Sciatic nerve (tissue), 2 donors: ENCODE measurements around the gene COTL1. TPM values are rescaled to one million over a fixed set of nuclear protein-coding genes. Genes with fewer than 3 reads are reported as not detected.
A peak's percentile ranks its signal among the peaks of the same experiment; 100 is the strongest.

Experiments used
- ATAC-seq: fragments of 200-7000 bp; cut with Tn5 transposase; one replicate; pipeline ENCODE4 v1.9.1; 2020; ENCODE audit warnings: mild to moderate bottlenecking, moderate library complexity
- DNase-seq: peaks from one replicate; pipeline ENCODE4 v3.0.0-alpha.2; 2020; ENCODE audit warnings: low spot score
- intact Hi-C: fragments of 100-400 bp; cut with DNase I; formaldehyde crosslinking; loops from one replicate; pipeline ENCODE4 v1.14.2; 2022
- total RNA-seq: library from RNA; stranded (reverse); fragmentation: NEBNext Ultra II Directional; extraction: Animal tissue kit (Norgen Biotek cat#: 25700); gene quantifications from one replicate; pipeline ENCODE4 v1.2.1, GENCODE V29; 2021
- donor health status: DM: no; HTN: no; CAD: no.
- donor health status: DM: no; HTN: no; CAD: no.

The COTL1 gene
- total RNA-seq, 1 donor from 2014 or later, result 77.9 TPM

- DNase-seq (no peak), ATAC-seq (peak; percentile 31)
- intact Hi-C loops, result loop anchor here (2.0 kb wide), 1 partner anchor 106 kb away; no protein-coding TSS in a partner anchor
These were observed 943 bp upstream of the COTL1 start for GRCh38 chr16:84618581-84619460.

- intact Hi-C loops, result no loop called here
- DNase-seq (peak; percentile 73), ATAC-seq (peak; percentile 3)
These were observed 662 bp downstream of the COTL1 start for GRCh38 chr16:84617041-84617790.

- no peak for DNase-seq
- no peak for ATAC-seq
- intact Hi-C loops, result no loop called here
These were observed 1.4 kb downstream of the COTL1 start for GRCh38 chr16:84616515-84616914.

- intact Hi-C loops, result no loop called here
- ATAC-seq (no peak), DNase-seq (no peak)
These were observed 2.7 kb downstream of the COTL1 start for GRCh38 chr16:84614968-84615813.

- ATAC-seq, result no peak
- intact Hi-C loops, result no loop called here
These were observed 3.3 kb downstream of the COTL1 start for GRCh38 chr16:84614623-84614967.

GRCh38 chr16:84614073-84614459 lies 3.8 kb downstream of the COTL1 start:
- ATAC-seq, result no peak
- intact Hi-C loops, result no loop called here
- DNase-seq, result no peak

More at GRCh38 chr16:84614623-84614967, 3.3 kb downstream of the COTL1 start:
- no peak for DNase-seq

GRCh38 chr16:84613408-84614072 lies 4.3 kb downstream of the COTL1 start:
- no peak for ATAC-seq
- intact Hi-C loops, result no loop called here
- no peak for DNase-seq

- intact Hi-C loops, result no loop called here
- ATAC-seq, result no peak
- DNase-seq, result no peak
These were observed 5.2 kb downstream of the COTL1 start for GRCh38 chr16:84612686-84613085.

- ATAC-seq (peak; percentile 35), DNase-seq (no peak)
- intact Hi-C loops, result no loop called here
These were observed 6.8 kb downstream of the COTL1 start for GRCh38 chr16:84611041-84611440.

- ATAC-seq (no peak), DNase-seq (no peak)
- intact Hi-C loops, result no loop called here
These were observed 7.5 kb downstream of the COTL1 start for GRCh38 chr16:84610376-84610775.

GRCh38 chr16:84609563-84610177 lies 8.2 kb downstream of the COTL1 start:
- ATAC-seq (no peak), DNase-seq (no peak)
- intact Hi-C loops, result no loop called here

GRCh38 chr16:84608282-84608681 lies 9.6 kb downstream of the COTL1 start:
- ATAC-seq (no peak), DNase-seq (no peak)
- intact Hi-C loops, result no loop called here

- ATAC-seq (no peak), DNase-seq (no peak)
- intact Hi-C loops, result no loop called here
These were observed 10.2 kb downstream of the COTL1 start for GRCh38 chr16:84607694-84608093.

GRCh38 chr16:84607061-84607460 lies 10.8 kb downstream of the COTL1 start:
- intact Hi-C loops, result no loop called here
- ATAC-seq (no peak), DNase-seq (no peak)

- intact Hi-C loops, result no loop called here
- DNase-seq, result no peak
- ATAC-seq, result no peak
These were observed 11.6 kb downstream of the COTL1 start for GRCh38 chr16:84606081-84606875.

- ATAC-seq (no peak), DNase-seq (no peak)
- intact Hi-C loops, result no loop called here
These were observed 12.5 kb downstream of the COTL1 start for GRCh38 chr16:84605339-84605848.

GRCh38 chr16:84604477-84605013 lies 13.3 kb downstream of the COTL1 start:
- intact Hi-C loops, result no loop called here
- ATAC-seq, result no peak
- DNase-seq, result no peak
